ENCODE data around the gene RABGGTB.

The RABGGTB gene

GRCh38 chr1:75785320-75785982 lies 605 bp upstream of the RABGGTB start:
- Histone ChIP-seq H3K79me2 (ENCODE audit: insufficient read depth, low read length) (peaks cover 44% of the 10 kb centered on the region), H3F3A (ENCODE audit: low read depth) (no peaks in the 10 kb centered on the region), H3K9ac (ENCODE audit: low read depth, low read length, poor library complexity, severe bottlenecking) (peak overlapping the region; percentile 95), H3K4me3 (ENCODE audit: low read length, poor library complexity, severe bottlenecking) (peak overlapping the region; percentile 98), H3K36me3 (ENCODE audit: insufficient read depth, low read length) (peaks cover 6% of the 10 kb centered on the region; the same call in 1 of the 2 replicates), H3K27me3 (ENCODE audit: insufficient read depth, low read length, poor library complexity, severe bottlenecking) (no peaks in the 10 kb centered on the region), H3K4me1 (ENCODE audit: insufficient read depth, low read length, poor library complexity, severe bottlenecking) (peaks cover 36% of the 10 kb centered on the region), H2AFZ (ENCODE audit: low read length) (peak overlapping the region; percentile 92), H3K4me2 (ENCODE audit: low read depth, low read length, poor library complexity, severe bottlenecking) (peak overlapping the region; percentile 80), H3K9me2 (replicated peaks; ENCODE audit: low read depth, low read length) (no peaks in the 10 kb centered on the region), H3K9me3 (ENCODE audit: insufficient read depth, low read depth, low read length) (no peaks in the 10 kb centered on the region), H4K20me1 (ENCODE audit: insufficient read depth, low read length, poor library complexity, severe bottlenecking) (peaks cover 43% of the 10 kb centered on the region)
- TF ChIP-seq CTCF (conservative IDR thresholded peaks at IDR 0.05; ENCODE audit: low read length), result no peak
- TF ChIP-seq EZH2phosphoT487 (IDR thresholded peaks at IDR 0.05; ENCODE audit: borderline replicate concordance), result no peak

GRCh38 chr1:75786901-75787493 lies 941 bp downstream of the RABGGTB start:
- H3K9ac ChIP-seq (ENCODE audit: low read depth, low read length, poor library complexity, severe bottlenecking), result peak overlapping the region; percentile 95
- peak overlapping the region; percentile 98 for H3K4me3 ChIP-seq (ENCODE audit: low read length, poor library complexity, severe bottlenecking)
- no peaks in the 10 kb centered on the region for H3K9me3 ChIP-seq (ENCODE audit: insufficient read depth, low read depth, low read length)
- no peak overlapping the region for H2AFZ ChIP-seq (ENCODE audit: low read length)
- H3K4me1 ChIP-seq (ENCODE audit: insufficient read depth, low read length, poor library complexity, severe bottlenecking), result peaks cover 50% of the 10 kb centered on the region
- H3K36me3 ChIP-seq (ENCODE audit: insufficient read depth, low read length), result peaks cover 21% of the 10 kb centered on the region
- no peak for TF ChIP-seq CTCF (conservative IDR thresholded peaks at IDR 0.05; ENCODE audit: low read length)
- TF ChIP-seq EZH2phosphoT487 (IDR thresholded peaks at IDR 0.05; ENCODE audit: borderline replicate concordance), result no peak
- H4K20me1 ChIP-seq (ENCODE audit: insufficient read depth, low read length, poor library complexity, severe bottlenecking), result peaks cover 58% of the 10 kb centered on the region
- H3K9me2 ChIP-seq (replicated peaks; ENCODE audit: low read depth, low read length), result no peaks in the 10 kb centered on the region
- H3F3A ChIP-seq (ENCODE audit: low read depth), result no peaks in the 10 kb centered on the region
- H3K79me2 ChIP-seq (ENCODE audit: insufficient read depth, low read length), result peaks cover 60% of the 10 kb centered on the region
- peak overlapping the region; percentile 89 for H3K4me2 ChIP-seq (ENCODE audit: low read depth, low read length, poor library complexity, severe bottlenecking)
- no peaks in the 10 kb centered on the region for H3K27me3 ChIP-seq (ENCODE audit: insufficient read depth, low read length, poor library complexity, severe bottlenecking)

GRCh38 chr1:75787524-75787923 lies 1.5 kb downstream of the RABGGTB start:
- Histone ChIP-seq H3K79me2 (ENCODE audit: insufficient read depth, low read length) (peaks cover 65% of the 10 kb centered on the region), H3K4me3 (ENCODE audit: low read length, poor library complexity, severe bottlenecking) (peak overlapping the region; percentile 98), H3K4me1 (ENCODE audit: insufficient read depth, low read length, poor library complexity, severe bottlenecking) (peaks cover 55% of the 10 kb centered on the region), H3K9me3 (ENCODE audit: insufficient read depth, low read depth, low read length) (no peaks in the 10 kb centered on the region), H3K36me3 (ENCODE audit: insufficient read depth, low read length) (peaks cover 26% of the 10 kb centered on the region), H4K20me1 (ENCODE audit: insufficient read depth, low read length, poor library complexity, severe bottlenecking) (peaks cover 63% of the 10 kb centered on the region), H3K4me2 (ENCODE audit: low read depth, low read length, poor library complexity, severe bottlenecking) (peak overlapping the region; percentile 89), H3F3A (ENCODE audit: low read depth) (no peaks in the 10 kb centered on the region), H3K9me2 (replicated peaks; ENCODE audit: low read depth, low read length) (no peaks in the 10 kb centered on the region), H3K27me3 (ENCODE audit: insufficient read depth, low read length, poor library complexity, severe bottlenecking) (no peaks in the 10 kb centered on the region), H2AFZ (ENCODE audit: low read length) (no peak overlapping the region), H3K9ac (ENCODE audit: low read depth, low read length, poor library complexity, severe bottlenecking) (peak overlapping the region; percentile 95)
- no peak for TF ChIP-seq EZH2phosphoT487 (IDR thresholded peaks at IDR 0.05; ENCODE audit: borderline replicate concordance)
- no peak for TF ChIP-seq CTCF (conservative IDR thresholded peaks at IDR 0.05; ENCODE audit: low read length)

Data from Loucy (cell line).